HG03060 (cell line): ENCODE results near the gene ZC3H12D.

ENCODE experiments used
- ATAC-seq: cut with Tn5 transposase; IDR thresholded peaks from one replicate; pipeline ENCODE4 v1.9.1; 2021; ENCODE audit warnings: low read depth, moderate number of reproducible peaks; ENCODE audit not compliant: unreplicated experiment

ZC3H12D gene

GRCh38 chr6:149421132-149421531 lies 63.7 kb downstream of the ZC3H12D start:
- no peak for ATAC-seq

- no peak for ATAC-seq
Measured at GRCh38 chr6:149419696-149420404, 65.0 kb downstream of the ZC3H12D start.

GRCh38 chr6:149414821-149415220 lies 70.0 kb downstream of the ZC3H12D start:
- ATAC-seq: no peak

GRCh38 chr6:149414009-149414408 lies 70.8 kb downstream of the ZC3H12D start:
- no peak for ATAC-seq

- ATAC-seq: no peak
Measured at GRCh38 chr6:149410557-149410956, 74.3 kb downstream of the ZC3H12D start.

- no peak for ATAC-seq
Measured at GRCh38 chr6:149409617-149410016, 75.2 kb downstream of the ZC3H12D start.

- no peak for ATAC-seq
Measured at GRCh38 chr6:149405823-149406765, 78.7 kb downstream of the ZC3H12D start.

GRCh38 chr6:149403534-149403933 lies 81.3 kb downstream of the ZC3H12D start:
- no peak for ATAC-seq

GRCh38 chr6:149400050-149400449 lies 84.8 kb downstream of the ZC3H12D start, which contains the start of gene SUMO4:
SUMO4 (plus strand) TSS chr6:149400262; CDS start chr6:149400392, 130 bp downstream.
- no peak for ATAC-seq

- ATAC-seq: no peak
Measured at GRCh38 chr6:149397384-149397783, 87.4 kb downstream of the ZC3H12D start.
